OCI-LY1 (cell line): ENCODE data around the gene ARHGAP27.

Experiments
- H2AFZ ChIP-seq: fragments of 200-600 bp; sonication (generic), shearing (Covaris generic); 2 replicates; pipeline ENCODE4 v1.6.0; 2014; ENCODE audit warnings: antibody characterized with exemption, mild to moderate bottlenecking, low read length
- H3F3A ChIP-seq: fragments of 200-600 bp; sonication (generic), shearing (Covaris generic); 2 replicates; pipeline ENCODE4 v1.6.0; 2014; ENCODE audit warnings: mild to moderate bottlenecking, antibody characterized with exemption, low read length, moderate library complexity; ENCODE audit not compliant: insufficient read depth
- H3K27ac ChIP-seq: fragments of 200-600 bp; sonication (generic); 2 replicates; pipeline ENCODE4 v1.5.1; 2014; ENCODE audit warnings: low read length, mixed run types, mild to moderate bottlenecking, low read depth; ENCODE audit not compliant: poor library complexity, severe bottlenecking
- H3K27me3 ChIP-seq: fragments of 200-600 bp; sonication (generic); 2 replicates; pipeline ENCODE4 v1.6.0; 2014; ENCODE audit warnings: antibody characterized with exemption, mild to moderate bottlenecking, low read length, moderate library complexity; ENCODE audit not compliant: insufficient read depth
- H3K36me3 ChIP-seq: fragments of 200-600 bp; sonication (generic); 2 replicates; pipeline ENCODE4 v1.6.1; 2014; ENCODE audit warnings: mild to moderate bottlenecking, antibody characterized with exemption, low read length, moderate library complexity, mixed read lengths; ENCODE audit not compliant: insufficient read depth
- H3K4me1 ChIP-seq: fragments of 200-600 bp; sonication (generic); 2 replicates; pipeline ENCODE4 v1.5.1; 2014; ENCODE audit warnings: mild to moderate bottlenecking, low read length, moderate library complexity; ENCODE audit not compliant: insufficient read depth, severe bottlenecking
- H3K4me2 ChIP-seq: fragments of 200-600 bp; sonication (generic), shearing (Covaris generic); 2 replicates; pipeline ENCODE4 v1.6.1; 2014; ENCODE audit warnings: low read length
- H3K4me3 ChIP-seq: fragments of 200-600 bp; sonication (generic); 2 replicates; pipeline ENCODE4 v1.5.1; 2014; ENCODE audit warnings: low read length, low read depth, mild to moderate bottlenecking, mixed read lengths; ENCODE audit not compliant: poor library complexity, severe bottlenecking
- H3K79me2 ChIP-seq: fragments of 200-600 bp; shearing (Covaris generic); 2 replicates; pipeline ENCODE4 v1.6.1; 2016; ENCODE audit warnings: mixed run types, low read length, mixed read lengths; ENCODE audit not compliant: insufficient read depth
- H3K9ac ChIP-seq: fragments of 200-600 bp; sonication (generic), shearing (Covaris generic); 2 replicates; pipeline ENCODE4 v1.6.1; 2014; ENCODE audit warnings: mild to moderate bottlenecking, low read length, mixed read lengths
- H3K9me2 ChIP-seq: fragments of 200-600 bp; sonication (generic), shearing (Covaris generic); 2 replicates; pipeline ENCODE4 v1.6.1; 2014; ENCODE audit warnings: low read depth, mild to moderate bottlenecking, low read length, mixed read lengths
- H3K9me3 ChIP-seq: fragments of 200-600 bp; shearing (Covaris generic); 2 replicates; pipeline ENCODE4 v1.6.1; 2014; ENCODE audit warnings: low read length, mixed read lengths
- H4K20me1 ChIP-seq: fragments of 200-600 bp; sonication (generic), shearing (Covaris generic); 2 replicates; pipeline ENCODE4 v1.6.0; 2016; ENCODE audit warnings: mild to moderate bottlenecking, low read length; ENCODE audit not compliant: insufficient read depth
- EZH2 ChIP-seq: fragments of 200-600 bp; sonication (generic), shearing (Covaris generic); IDR thresholded peaks from 2 replicates; pipeline ENCODE4 v1.8.0; 2017; ENCODE audit warnings: borderline replicate concordance, mixed run types, mild to moderate bottlenecking, antibody characterized with exemption, low read length, moderate library complexity, mixed read lengths
- TF ChIP-seq, protein P1 (sequence below): fragments of 200-600 bp; sonication (generic), shearing (Covaris generic); IDR thresholded peaks from 2 replicates; pipeline ENCODE4 v1.5.1; 2017; ENCODE audit warnings: mild to moderate bottlenecking, antibody characterized with exemption, low read length, moderate library complexity, mixed read lengths

The ARHGAP27 gene

GRCh38 chr17:45411348-45412105, 21.1 kb downstream of the ARHGAP27 start:
- H3K27ac ChIP-seq: no peak overlapping the region
- no peaks in the 10 kb centered on the region for H3F3A ChIP-seq
- no peak overlapping the region for H3K4me2 ChIP-seq
- no peaks in the 10 kb centered on the region for H3K79me2 ChIP-seq
- no peak overlapping the region for H3K9ac ChIP-seq
- H3K4me3 ChIP-seq: no peak overlapping the region
- H3K9me3 ChIP-seq: no peaks in the 10 kb centered on the region
- no peaks in the 10 kb centered on the region for H3K27me3 ChIP-seq
- H4K20me1 ChIP-seq: no peaks in the 10 kb centered on the region
- H3K36me3 ChIP-seq: no peaks in the 10 kb centered on the region
- no peak overlapping the region for H2AFZ ChIP-seq
- no peak for TF ChIP-seq EZH2
- TF ChIP-seq, protein P1, sequence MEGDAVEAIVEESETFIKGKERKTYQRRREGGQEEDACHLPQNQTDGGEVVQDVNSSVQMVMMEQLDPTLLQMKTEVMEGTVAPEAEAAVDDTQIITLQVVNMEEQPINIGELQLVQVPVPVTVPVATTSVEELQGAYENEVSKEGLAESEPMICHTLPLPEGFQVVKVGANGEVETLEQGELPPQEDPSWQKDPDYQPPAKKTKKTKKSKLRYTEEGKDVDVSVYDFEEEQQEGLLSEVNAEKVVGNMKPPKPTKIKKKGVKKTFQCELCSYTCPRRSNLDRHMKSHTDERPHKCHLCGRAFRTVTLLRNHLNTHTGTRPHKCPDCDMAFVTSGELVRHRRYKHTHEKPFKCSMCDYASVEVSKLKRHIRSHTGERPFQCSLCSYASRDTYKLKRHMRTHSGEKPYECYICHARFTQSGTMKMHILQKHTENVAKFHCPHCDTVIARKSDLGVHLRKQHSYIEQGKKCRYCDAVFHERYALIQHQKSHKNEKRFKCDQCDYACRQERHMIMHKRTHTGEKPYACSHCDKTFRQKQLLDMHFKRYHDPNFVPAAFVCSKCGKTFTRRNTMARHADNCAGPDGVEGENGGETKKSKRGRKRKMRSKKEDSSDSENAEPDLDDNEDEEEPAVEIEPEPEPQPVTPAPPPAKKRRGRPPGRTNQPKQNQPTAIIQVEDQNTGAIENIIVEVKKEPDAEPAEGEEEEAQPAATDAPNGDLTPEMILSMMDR: no peak
- H3K4me1 ChIP-seq: peaks cover 49% of the 10 kb centered on the region
- no peaks in the 10 kb centered on the region for H3K9me2 ChIP-seq

DNA sequence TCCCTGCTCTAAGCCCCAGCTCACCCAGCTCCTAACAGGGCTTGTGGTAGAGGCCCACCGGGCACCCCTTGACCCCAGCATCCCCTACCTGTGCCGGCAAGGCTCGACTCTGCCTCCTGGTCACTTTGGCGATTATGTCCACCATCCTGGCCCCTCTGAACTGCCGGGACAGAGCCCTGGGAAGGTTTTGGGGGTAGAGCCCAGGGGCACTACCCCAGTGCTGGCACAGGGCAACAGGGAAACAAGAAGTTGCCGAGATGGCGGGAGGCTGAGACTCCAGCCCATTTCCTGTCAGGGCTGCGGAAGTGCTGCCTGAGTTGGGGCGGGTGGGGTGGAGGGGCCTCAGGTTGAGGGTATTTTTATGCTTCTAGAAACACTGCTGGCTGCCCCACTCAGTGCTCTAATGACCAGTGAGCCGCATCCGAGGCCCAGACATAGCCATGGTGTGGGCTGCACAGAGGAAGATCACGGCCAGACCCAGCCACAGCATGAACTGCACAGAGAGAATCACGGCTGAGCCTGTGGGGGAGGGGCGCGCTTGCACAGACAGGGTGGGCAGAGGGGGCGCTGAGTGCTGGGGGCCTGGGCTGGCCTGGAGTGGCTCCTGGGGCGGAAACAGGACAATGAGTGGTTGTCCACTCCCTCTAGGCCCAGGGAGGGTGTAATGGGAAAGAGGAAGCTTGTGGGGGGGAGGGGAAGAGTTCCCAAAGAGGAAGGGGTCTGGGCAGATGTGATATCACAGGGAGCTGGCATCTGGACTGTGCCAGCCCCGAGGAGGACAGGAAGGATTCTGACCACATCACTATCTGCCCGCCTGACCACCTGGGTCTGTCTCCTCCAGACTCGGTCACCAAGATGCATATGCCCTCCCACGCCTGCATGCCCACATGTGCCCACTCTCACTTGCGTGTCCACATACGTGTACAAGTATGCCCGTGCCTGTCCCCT, 22.3 kb downstream of the ARHGAP27 start:
- H3K4me2 ChIP-seq: peak overlapping the region; percentile 86
- H3K4me1 ChIP-seq: peaks cover 56% of the 10 kb centered on the region
- H3K27me3 ChIP-seq: no peaks in the 10 kb centered on the region
- no peak overlapping the region; the same call in 1 of the 2 replicates for H2AFZ ChIP-seq
- H3K9me3 ChIP-seq: no peaks in the 10 kb centered on the region
- H4K20me1 ChIP-seq: no peaks in the 10 kb centered on the region
- peak overlapping the region; percentile 85 for H3K9ac ChIP-seq
- TF ChIP-seq, protein P1: no peak
- no peak for TF ChIP-seq EZH2
- no peaks in the 10 kb centered on the region for H3F3A ChIP-seq
- peaks cover 4% of the 10 kb centered on the region; the same call in 1 of the 2 replicates for H3K36me3 ChIP-seq
- no peaks in the 10 kb centered on the region for H3K79me2 ChIP-seq
- peak overlapping the region; percentile 76 for H3K4me3 ChIP-seq
- H3K27ac ChIP-seq: peak overlapping the region; percentile 71
- no peaks in the 10 kb centered on the region for H3K9me2 ChIP-seq

DNA sequence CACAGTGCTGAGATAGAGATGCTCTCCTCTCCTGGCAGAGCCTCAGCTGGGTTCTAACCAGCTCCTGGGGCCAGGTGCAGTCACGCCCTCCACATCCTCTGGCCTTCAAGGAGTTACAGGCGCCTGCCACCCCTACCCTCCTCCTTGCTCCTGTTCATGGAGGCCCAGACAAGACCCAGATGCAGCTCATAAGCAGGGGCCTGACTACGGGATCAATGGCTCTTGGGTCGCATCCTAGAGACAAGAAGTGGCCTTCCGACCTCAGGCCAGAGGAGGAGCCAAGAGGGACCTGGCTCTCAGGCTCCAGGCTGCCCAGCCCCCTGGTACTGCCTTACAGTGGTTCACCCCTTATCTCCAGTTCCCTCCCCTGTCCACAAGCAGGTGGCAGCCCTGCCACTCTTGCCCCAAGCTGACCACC, 23.0 kb downstream of the ARHGAP27 start:
- TF ChIP-seq, protein P1: no peak
- no peak for TF ChIP-seq EZH2
- Histone ChIP-seq H3F3A (no peaks in the 10 kb centered on the region), H3K4me2 (peak overlapping the region; percentile 86), H3K79me2 (no peaks in the 10 kb centered on the region), H2AFZ (no peak overlapping the region), H3K27ac (peak overlapping the region; percentile 71), H3K27me3 (no peaks in the 10 kb centered on the region), H3K4me1 (peaks cover 56% of the 10 kb centered on the region), H3K9ac (peak overlapping the region; percentile 85), H3K36me3 (peaks cover 6% of the 10 kb centered on the region; the same call in 1 of the 2 replicates), H3K9me2 (no peaks in the 10 kb centered on the region), H3K4me3 (peak overlapping the region; percentile 76), H3K9me3 (no peaks in the 10 kb centered on the region), H4K20me1 (no peaks in the 10 kb centered on the region)
